GM18517 (cell line): ENCODE measurements around the gene RUFY4.

Source experiments
- ATAC-seq: cut with Tn5 transposase; IDR thresholded peaks from one replicate; pipeline ENCODE4 v1.9.1; 2021; ENCODE audit warnings: mild to moderate bottlenecking, moderate library complexity; ENCODE audit not compliant: unreplicated experiment

RUFY4 gene

GRCh38 chr2:218068721-218069334, at the start of gene RUFY4:
Gene RUFY4, plus strand, starts transcription at chr2:218069253. Its CDS starts 1,353 bp downstream, at chr2:218070606.
- ATAC-seq, result peak; percentile 93

DNA sequence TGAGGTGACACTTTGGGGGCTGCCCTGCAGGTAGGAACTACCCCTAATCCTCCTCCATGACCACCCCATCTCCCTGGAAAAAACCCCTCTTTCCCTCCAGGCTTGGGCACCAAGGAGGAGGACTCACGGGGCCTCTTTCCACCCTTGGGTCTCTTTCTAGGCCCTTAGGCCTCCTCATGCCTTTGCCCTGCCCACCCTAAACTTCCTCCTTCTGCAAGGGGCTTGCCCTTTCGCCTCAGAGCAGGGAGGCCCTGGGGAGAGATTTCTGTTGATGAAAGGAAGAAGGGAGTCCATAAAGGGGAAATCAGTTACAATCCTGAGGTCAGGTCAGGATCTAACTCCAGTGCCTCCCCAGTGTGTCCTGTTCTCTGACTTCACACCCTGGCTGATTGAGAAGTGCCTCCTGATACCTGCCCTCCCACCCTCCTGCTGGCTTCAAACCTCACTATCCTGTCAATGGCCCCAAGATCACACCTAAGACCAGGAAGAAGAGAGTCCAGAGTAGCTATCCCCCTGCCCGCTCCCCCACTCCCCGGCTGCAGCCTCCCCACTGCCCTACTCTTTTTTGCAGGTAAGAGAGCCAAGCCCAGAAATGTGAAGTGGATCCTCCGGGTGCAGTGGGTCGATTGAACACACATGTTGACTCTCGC, 49.5 kb upstream of the RUFY4 start:
- no peak for ATAC-seq

DNA sequence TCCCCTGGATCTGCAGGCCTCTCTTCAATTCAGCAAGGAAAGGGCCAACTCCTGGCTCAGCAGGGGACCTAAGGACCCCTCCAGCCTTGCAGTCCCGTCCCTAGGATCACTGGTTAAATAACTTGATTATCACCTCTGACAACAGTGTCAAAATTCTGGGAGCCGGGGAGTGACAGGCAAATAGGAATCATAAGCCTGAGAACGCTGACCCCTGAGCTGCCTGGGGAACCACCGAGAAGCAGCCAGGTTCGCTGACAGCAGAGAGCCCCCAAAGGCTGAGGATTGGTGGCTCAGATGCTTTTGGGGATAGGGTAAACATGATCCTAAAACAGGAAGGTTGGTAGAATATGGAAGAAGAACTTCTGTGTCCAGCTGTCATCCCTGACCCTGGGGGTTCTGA, 48.8 kb upstream of the RUFY4 start:
- no peak for ATAC-seq

DNA sequence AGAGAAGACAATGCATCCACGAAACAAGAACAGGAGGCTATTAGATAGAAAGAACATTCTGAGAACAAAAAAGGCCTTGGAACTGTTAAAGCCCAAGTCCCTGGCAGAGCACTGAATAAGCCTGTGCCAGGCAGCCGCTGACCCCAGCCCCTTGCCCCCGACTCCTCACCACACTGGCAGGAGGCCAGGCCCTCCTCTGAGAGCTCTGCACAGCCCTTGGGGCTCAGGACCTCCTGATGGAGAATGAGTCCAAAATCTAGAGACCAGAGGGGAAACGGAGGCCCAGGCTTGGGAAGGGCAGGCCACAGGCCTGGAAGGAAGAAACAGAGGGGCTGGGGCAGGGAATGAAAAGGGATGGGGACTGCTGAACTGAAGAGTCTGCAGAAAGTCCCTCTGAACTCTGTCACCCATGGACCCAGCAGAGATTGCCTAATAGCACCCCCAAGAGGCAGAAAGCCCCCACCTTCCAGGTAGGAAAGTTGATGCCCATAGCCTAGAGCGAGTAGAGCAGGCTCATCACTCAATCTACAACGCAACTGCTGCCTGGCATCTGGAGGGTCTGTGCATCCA, 48.0 kb upstream of the RUFY4 start:
- no peak for ATAC-seq

GRCh38 chr2:218021536-218022071, 47.4 kb upstream of the RUFY4 start:
- ATAC-seq, result no peak

- ATAC-seq, result no peak
Measured at GRCh38 chr2:218022131-218022850, 46.8 kb upstream of the RUFY4 start.

DNA sequence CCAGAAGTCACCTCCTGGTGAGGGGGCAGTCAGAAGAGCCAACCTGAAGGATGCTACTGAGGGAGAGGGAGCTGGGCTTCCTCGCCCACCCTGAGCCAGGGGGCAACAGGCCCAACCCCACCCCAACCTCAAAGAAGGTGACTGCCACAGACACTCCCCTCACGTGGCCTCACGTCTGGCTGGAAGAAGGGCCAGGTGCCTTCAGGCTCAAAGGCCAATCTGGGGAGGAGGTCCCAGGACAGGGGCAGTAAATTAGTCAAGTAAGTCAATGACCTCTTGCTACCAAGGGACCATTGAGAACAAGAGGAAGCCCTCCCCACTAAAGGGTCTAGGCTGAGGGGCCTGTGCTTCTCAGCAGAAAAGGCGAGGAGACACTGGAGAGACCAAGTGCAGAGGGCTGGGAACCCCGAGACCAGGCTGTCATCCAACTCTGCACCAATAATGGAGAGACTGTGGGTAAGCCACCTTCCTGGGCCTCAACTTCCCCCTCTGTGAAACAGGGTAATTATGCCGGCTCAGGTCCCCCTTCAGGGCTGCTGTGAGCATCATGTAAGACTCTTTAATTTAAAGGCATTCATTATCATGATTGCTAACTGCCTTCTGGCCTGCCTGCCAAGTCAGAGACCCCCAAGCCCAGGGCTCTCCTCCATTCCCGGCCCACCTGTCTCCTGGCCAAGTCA, 46.1 kb upstream of the RUFY4 start:
- no peak for ATAC-seq

DNA sequence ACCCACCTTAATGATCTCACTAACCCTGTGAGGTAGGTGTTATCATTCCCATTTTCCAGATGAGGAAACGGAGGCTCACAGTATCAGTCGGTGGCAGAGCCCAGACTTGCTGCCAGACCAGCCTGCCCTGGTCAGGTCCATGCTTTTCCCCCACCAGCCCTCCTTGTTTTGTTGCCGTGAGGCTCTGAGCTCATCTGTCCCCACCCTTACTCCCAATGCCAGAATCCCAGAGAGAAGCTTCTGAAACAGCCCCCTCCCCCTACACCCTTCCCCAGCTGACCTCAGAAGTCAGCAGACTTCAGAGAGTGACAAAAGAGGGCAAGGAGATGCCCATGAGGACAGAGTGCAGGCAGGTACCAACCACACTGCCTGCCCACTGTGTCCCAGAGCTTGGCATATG, 45.4 kb upstream of the RUFY4 start:
- no peak for ATAC-seq

DNA sequence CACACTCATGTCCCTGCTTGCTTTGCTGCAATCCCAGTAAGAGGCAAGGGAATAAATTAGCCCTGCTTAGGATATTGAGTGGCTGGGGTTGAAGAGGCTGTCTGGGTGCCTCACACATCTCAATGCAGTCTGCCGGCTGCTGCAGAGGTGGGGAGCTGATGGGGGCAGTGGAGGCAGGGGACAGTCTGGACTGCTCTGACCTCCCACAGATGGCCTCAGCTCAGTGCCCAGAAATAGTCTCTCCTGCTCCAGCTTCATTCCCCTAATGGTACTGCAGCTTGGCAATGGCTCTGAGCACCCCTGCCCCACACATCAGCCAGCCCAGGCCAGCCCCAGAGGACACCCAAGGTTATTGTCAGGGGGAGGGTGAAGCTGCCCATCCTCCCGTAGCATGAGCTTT, 44.7 kb upstream of the RUFY4 start:
- ATAC-seq, result no peak

DNA sequence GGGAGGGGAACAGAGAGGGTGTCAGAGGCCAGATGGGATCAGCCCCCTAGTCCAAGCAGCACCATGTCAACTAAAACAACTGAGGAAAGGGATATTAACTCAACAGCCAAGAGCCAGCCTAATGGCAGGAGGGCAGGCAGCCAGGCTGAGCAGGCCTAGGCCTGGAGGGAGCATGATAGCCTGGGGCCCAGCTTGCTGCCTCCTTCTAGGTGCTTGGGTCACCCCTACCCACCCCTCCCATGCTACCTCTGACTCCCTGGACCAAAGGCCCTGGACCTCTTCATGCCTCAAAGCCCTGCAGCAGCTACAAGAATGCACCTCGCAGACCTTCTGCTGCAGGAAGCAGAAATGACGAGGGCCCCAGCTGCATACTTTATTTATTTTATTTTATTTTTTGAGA, 44.2 kb upstream of the RUFY4 start:
- no peak for ATAC-seq

- no peak for ATAC-seq
Measured at GRCh38 chr2:218026244-218026643, 42.8 kb upstream of the RUFY4 start.

DNA sequence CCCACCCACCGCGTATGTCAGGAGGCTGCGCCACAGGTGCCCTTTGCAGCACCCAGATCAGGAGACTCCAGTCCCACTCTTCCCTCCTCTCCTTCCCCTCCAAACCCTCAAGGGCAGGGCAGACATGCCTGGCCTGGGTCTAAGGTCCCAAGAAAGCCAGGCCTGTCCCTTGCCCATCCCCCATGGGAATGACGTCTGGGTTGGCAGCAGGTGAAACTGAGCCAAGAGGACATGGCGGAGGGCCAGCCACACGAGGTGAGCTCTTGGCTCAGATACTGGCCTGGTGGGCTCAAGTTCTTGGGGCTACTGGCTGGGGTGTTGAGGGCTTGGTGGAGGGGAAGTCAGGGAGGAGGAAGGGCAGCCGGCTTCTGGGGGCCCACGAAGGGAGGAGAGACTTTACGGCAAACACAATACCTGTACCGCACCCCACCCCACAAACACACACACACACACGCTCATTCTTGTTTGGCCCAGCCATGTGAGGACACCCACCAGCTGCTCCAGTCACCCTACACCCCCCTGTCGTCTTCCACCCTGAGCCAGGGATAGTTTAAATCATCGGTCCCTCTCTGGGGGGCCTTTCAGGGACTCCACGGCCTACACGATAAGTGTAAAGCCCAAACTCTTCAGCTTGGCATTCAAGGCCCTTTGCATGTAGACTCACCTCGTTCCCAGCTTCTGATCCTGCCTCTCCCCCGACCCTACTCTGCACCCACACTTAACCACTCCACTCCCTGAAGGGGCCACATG, 42.2 kb upstream of the RUFY4 start:
- no peak for ATAC-seq

DNA sequence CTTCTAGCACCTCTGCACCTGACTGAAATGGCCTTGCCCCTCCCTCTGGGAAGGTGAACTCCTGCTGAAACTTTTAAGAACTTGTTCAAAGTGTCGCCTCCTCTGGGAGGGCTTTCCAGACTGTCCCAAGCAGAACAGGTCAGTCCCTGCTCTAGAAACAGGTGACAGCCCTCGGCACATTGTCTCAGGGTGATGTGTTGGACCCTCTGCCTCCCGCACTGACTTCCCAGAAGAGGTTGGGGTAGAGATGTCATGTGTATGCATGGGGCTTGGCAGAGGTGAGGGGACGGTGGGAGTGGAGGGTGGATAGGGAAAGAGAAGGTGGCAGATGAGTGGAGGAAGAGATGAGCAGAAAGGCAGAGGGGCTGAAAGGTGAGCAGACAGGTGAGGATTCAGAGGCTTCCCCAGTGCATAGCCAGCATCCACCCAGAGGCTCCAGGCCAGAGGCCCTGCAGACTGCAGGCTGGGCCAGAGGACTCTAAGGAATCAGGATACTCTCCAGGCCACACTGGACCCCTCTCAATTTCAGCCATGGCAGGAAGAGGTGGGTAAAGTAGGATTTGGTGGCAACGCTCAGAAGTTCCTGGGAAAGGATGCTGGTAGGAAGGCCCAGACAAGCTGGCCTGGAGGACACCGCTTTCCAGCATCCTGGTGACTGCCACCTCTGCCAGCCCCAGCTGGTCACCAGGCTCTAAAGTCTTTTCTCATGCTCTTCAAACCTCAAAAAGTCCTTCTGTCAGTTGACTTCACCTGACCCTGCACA, 41.4 kb upstream of the RUFY4 start:
- no peak for ATAC-seq

- ATAC-seq, result no peak
Measured at GRCh38 chr2:218028189-218028495, 40.9 kb upstream of the RUFY4 start.

- ATAC-seq, result no peak
Measured at GRCh38 chr2:218028562-218029348, 40.3 kb upstream of the RUFY4 start.

- no peak for ATAC-seq
Measured at GRCh38 chr2:218029366-218030360, 39.4 kb upstream of the RUFY4 start.

DNA sequence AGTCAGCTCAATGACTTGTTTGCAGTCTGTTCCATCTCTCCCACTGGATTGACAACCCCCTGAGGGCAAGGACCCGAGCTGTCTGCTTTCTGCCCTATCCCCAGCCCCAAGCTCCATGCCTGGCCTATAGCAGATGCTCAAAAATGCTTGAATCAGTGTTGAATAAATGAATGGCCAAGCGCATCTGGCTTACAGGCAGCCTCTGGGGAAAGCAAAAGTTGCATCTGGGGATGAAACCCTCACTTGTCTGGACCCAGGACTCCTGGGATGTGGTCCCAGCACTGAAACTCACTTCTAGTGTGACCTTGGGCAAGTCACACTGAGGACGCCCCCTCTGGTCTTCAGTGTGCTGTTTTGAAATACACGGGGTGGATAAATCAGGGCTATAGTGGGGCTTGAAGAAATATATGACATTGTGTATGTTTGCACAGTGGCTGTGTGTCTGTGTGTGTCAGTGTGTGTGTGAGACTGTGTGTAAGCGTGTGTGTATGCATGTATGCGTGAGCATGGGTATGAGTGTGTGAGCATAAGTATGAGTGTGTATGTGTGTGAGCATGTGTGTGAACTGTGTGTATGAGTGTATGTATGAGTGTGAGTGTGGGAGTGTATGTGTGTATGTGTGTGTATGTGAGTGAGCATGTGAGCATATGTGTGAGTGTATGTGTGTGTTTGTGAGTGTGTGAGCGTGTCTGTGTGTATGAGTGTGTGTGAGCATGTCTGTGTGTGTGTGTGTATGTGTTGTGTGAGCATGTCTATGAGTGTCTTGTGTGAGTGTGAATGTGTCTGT, 38.5 kb upstream of the RUFY4 start:
- ATAC-seq, result no peak
